22Rv1 (cell line): ENCODE data around the gene CYP11A1.

ENCODE experiments used
- H3K27ac ChIP-seq: fragments of 450-650 bp; 2 replicates; pipeline ENCODE4 v1.5.1; 2017
- CTCF ChIP-seq: fragments of 450-650 bp; IDR thresholded peaks from 2 replicates; pipeline ENCODE4 v1.5.1; 2017; ENCODE audit warnings: mild to moderate bottlenecking
- ZFX ChIP-seq: fragments of 450-650 bp; IDR thresholded peaks from 2 replicates; pipeline ENCODE4 v1.6.1; 2017; ENCODE audit warnings: antibody characterized with exemption, borderline replicate concordance

The CYP11A1 gene

GRCh38 chr15:74400313-74400860 is 32.9 kb upstream of the CYP11A1 start:
- no peak overlapping the region for H3K27ac ChIP-seq
- TF ChIP-seq ZFX (no peak), CTCF (no peak)

GRCh38 chr15:74399511-74400312 is 32.3 kb upstream of the CYP11A1 start:
- TF ChIP-seq ZFX (no peak), CTCF (no peak)
- H3K27ac ChIP-seq, result no peak overlapping the region

GRCh38 chr15:74399100-74399499 is 31.7 kb upstream of the CYP11A1 start:
- H3K27ac ChIP-seq, result no peak overlapping the region
- no peak for TF ChIP-seq ZFX
- TF ChIP-seq CTCF, result no peak

- H3K27ac ChIP-seq, result no peak overlapping the region
- TF ChIP-seq CTCF (no peak), ZFX (no peak)
Observed at GRCh38 chr15:74398183-74398582, 30.7 kb upstream of the CYP11A1 start.

DNA sequence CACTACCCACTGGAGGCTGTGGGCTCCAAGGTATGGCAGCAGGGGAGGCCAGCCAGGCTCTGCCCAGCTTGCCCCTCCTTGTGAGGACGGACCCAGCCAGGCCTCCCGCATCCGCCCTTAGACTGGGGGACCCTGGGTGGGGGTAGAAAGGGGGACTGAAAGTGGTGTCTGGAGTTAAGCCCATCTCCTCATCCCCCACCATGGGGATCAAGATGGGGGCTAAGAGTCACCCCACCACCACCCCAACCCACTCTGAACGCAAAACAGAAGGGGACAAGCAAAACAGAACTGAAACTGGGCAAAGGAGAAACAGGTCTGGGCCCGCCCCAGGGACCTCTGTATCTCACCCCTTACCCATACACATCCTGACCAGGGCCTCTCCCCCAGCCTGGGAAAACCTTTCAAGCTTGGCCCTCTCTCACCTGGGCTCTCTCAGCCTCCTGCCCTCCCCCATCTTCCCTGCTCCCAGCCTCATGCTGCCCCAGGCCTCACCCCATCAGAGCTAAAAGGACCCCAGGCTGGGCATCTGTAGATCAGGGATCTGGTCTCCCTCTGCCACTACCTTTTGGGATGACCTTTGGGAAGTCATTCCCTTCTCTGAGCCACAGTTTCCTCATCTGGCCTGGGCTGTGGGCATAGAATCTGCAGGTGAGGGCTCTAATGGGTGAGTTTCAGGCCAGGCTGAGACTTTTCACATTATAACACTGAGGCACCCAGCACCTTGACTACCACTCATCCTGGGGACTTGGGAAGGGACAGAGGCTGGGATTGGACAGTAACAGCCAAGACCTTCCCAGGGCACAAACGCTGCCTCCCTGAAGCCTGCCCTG is 30.0 kb upstream of the CYP11A1 start:
- TF ChIP-seq CTCF, result no peak
- TF ChIP-seq ZFX, result no peak
- H3K27ac ChIP-seq, result no peak overlapping the region

DNA sequence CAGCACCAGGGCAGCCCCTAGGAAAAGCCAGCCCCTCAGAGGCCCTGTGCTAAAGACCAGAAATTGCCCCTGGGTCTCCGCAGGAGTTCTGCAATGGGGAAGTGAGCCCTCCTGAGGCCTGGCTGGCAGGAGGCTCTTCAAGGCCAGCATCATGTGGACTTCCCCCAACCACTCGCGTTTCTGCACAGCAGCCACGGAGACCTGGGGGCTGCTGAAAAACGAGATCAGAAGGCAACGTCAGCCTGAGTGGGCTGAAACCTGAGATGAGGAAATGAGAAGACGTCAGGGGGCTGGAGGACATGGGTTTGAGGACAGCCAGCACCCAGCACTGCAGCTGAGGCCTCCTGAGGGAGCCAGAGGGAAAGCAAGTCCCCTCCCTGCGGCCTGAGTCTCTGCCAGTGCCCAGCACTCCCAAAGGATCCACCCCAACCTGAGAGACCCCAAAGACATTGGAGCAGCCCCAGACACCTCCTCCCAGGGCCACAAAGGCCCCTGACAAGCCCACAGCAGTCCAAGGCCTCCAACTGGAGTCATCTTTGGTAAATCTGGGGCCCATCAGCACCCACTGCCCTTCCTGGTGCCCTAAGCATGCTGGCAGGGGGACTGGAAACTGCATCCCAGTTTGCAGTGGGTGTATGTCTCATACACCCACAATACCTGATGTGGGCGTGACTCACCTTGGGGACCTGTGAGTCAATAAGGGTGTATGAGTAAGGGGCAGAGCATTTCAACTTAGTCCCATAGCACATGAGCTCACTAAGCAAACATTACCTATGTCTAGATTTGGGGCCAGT is 29.2 kb upstream of the CYP11A1 start:
- no peak overlapping the region for H3K27ac ChIP-seq
- no peak for TF ChIP-seq ZFX
- no peak for TF ChIP-seq CTCF
